NCI-H1092 treated with DMSO at 0.1 percent for 48 hours (cell line): ENCODE data around the gene CLDN9.
A peak's percentile ranks its signal among the peaks of the same experiment; 100 is the strongest.

Experiments
- DNase-seq: peaks from one replicate; lab custom pipeline; 2025; lab: John Stamatoyannopoulos, UW

Gene CLDN9

GRCh38 chr16:3056336-3057180 lies 43.8 kb downstream of the CLDN9 start:
- DNase-seq = no peak

DNA sequence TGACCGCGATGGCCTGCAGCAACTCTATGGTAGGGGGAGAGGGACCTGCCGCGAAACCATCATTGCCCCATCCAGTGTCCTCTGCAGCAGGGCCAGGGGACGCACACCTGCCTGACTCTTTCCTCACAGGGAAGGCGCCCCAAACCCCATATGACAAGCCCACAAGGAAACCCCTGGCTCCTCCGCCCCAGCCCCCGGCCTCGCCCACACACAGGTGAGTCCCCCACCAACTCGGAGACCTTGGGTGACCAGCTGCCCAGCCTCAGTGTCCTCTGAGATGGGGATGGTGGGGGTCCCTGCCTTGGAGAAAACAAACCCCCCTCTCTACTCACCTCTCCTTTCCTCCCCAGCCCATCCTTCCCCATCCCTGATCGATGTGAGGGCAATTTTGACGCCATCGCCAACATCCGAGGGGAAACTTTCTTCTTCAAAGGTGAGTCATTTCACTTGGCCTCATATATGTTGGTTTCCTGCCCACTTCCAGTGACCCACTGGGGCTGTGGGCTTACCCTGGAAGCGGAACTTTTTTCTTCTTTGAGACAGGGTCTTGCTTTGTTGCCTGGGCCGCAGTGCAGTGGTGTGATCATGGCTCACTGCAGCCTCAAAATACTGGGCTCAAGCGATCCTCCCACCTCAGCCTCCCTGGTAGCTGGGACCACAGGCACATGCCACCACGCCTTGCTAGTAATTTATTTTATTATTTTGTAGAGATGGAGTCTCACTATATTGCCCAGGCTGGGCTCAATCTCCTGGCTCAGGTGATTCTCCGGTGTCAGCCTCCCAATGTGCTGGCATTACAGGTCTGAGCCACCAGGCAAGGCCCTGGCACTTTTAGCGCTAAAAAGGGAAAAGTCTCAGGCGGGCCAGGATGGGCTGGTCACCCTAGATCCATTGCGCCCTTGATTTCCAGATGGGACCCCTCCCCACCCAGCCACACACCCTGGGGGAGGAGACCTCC lies 44.7 kb downstream of the CLDN9 start:
- no peak for DNase-seq

DNA sequence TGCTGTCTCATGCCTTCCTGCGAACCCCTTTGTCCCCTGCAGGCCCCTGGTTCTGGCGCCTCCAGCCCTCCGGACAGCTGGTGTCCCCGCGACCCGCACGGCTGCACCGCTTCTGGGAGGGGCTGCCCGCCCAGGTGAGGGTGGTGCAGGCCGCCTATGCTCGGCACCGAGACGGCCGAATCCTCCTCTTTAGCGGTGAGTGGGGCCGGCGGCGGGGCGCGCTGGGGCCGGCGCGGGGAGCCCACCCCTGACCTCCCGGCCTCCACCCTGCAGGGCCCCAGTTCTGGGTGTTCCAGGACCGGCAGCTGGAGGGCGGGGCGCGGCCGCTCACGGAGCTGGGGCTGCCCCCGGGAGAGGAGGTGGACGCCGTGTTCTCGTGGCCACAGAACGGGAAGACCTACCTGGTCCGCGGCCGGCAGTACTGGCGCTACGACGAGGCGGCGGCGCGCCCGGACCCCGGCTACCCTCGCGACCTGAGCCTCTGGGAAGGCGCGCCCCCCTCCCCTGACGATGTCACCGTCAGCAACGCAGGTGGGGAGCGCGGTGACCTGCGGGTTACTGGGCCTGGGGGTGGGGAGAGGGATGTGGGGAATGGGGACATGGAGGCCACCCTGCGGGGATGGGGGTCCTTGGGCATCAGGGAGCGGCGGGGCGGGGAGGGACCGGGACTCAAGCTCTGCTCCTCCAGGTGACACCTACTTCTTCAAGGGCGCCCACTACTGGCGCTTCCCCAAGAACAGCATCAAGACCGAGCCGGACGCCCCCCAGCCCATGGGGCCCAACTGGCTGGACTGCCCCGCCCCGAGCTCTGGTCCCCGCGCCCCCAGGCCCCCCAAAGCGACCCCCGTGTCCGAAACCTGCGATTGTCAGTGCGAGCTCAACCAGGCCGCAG lies 45.7 kb downstream of the CLDN9 start:
- peak; percentile 20 for DNase-seq

DNA sequence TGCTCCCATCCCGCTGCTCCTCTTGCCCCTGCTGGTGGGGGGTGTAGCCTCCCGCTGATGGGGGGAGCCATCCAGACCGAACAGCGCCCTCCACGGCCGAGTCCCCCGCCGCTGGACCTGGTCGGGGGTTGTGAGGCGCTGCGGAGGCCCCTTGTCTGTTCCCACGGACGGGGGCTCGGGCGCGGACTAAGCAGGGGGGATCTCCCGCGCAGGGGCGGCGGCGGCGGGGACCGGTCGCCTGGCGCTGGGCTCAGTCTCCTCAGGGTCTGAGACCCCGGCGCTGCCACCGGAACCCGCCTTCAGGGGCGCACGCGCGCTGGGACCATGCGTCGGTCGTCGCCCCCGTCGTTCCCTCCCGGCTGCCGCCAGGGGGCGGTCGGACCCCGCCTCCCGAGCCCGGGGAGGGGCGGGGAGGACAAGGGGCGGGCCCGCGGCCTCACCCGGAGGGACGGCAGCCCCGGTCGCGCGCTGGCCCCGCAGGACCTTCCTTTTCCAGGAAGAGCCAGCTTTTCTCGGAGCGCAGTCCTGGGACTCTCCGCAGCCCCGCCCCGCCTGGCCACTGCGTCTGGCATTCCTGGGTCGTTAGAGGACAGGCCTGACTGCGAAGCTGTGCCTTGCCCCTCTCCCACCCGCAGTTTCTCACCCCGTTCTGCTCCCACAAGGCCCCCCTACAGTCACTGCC lies 46.5 kb downstream of the CLDN9 start:
- peak; percentile 73 for DNase-seq

GRCh38 chr16:3059723-3060242 lies 47.1 kb downstream of the CLDN9 start:
- DNase-seq = no peak

DNA sequence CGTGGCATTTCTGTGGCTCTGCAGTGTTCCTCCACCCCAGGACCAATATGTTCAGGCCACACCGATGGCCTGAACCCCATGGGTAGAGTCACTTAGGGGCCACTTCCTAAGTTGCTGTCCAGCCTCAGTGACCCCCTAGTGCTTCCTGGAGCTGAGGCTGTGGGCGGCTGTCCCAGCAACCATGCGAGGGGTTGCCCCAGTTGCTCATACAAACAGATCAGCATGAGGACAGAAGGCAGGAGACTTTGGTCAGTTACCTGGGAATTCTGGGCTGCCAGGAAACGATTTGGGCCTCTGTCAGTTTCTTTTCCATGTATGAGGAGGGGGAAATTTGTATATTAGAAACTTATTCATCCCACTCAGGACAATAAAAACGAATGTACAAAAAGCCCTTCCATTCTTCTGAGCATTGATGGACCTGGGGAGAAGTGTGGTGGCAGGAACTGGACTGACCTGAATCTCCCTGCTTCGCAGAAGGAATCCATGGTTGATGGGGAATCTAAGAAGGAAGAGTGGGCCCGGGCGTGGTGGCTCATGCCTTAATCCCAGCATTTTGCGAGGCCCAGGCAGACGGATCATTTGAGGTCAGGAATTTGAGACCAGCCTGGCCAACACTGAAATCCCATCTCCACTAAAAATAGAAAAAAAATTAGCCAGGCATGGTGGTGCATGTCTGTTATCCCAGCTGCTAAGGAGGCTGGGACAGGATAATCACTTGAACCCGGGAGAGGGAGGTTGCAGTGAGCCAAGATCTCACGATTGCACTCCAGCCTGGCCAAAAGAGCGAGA lies 47.8 kb downstream of the CLDN9 start:
- no peak for DNase-seq

- no peak for DNase-seq
These were observed 49.8 kb downstream of the CLDN9 start for GRCh38 chr16:3062553-3062952.

GRCh38 chr16:3063625-3064386 lies 51.1 kb downstream of the CLDN9 start:
- no peak for DNase-seq
